ENCODE data around the gene MLYCD.

- TF ChIP-seq CTCF (optimal IDR thresholded peaks at IDR 0.05 in 1 of 3, IDR thresholded peaks at IDR 0.05 in 1 of 3, conservative IDR thresholded peaks at IDR 0.05 in 1 of 3; ENCODE audit: extremely low read depth in 1 of 3, insufficient read depth in 2 of 3, low read length in 3 of 3): no peak
- no peak for TF ChIP-seq EZH2 (IDR thresholded peaks at IDR 0.05; ENCODE audit: low read length)
Measured at GRCh38 chr16:83960521-83961249, 61.8 kb downstream of the MLYCD start.
